A549 (cell line): Measurements from ENCODE around the gene REEP5. TPM values are rescaled to one million over a fixed set of nuclear protein-coding genes. Genes with fewer than 3 reads are reported as not detected.
A peak's percentile ranks its signal among the peaks of the same experiment; 100 is the strongest.

Experiments used
- ATAC-seq, 2 experiments: fragments of 200-7000 bp in 1 of 2; fragments of >200 bp in 1 of 2; cut with Nextera tagmentation in 1 of 2; cut with Tn5 transposase in 1 of 2; 3 replicates each; pipeline versions ENCODE4 v1.8.0 to v1.9.1; 2018 to 2020; ENCODE audit warnings: mild to moderate bottlenecking in 1 of 2, moderate library complexity in 1 of 2
- CTCF ChIA-PET: fragments of 300-600 bp; sonication (Branson Sonifier 250); formaldehyde crosslinking; extraction: SDS; loops from one replicate; lab custom pipeline; 2021; ENCODE audit warnings: antibody characterized with exemption, inconsistent platforms; lab: Yijun Ruan, JAX
- POLR2A ChIA-PET: fragments of 350-600 bp; formaldehyde crosslinking; extraction: SDS; loops from one replicate; lab custom pipeline; 2021; ENCODE audit warnings: antibody characterized with exemption, inconsistent platforms; lab: Yijun Ruan, JAX
- DNase-seq, 2 experiments: peaks; one replicate each; pipeline versions ENCODE4 v3.0.0 to v3.0.0-alpha.2; 2011 to 2016; ENCODE audit warnings: low read depth in 1 of 2, low spot score in 1 of 2
- FAIRE-seq: peaks from 2 replicates; lab custom pipeline; 2011; peaks lifted over from hg19 to GRCh38; lab: Jason Lieb, UNC
- H3K27ac ChIP-seq, 2 experiments: fragments of >200 bp; sonication (Bioruptor Twin); formaldehyde crosslinking; 3 replicates each; pipeline ENCODE4 v1.5.1; 2016 to 2017
- H3K4me1 ChIP-seq: fragments of >200 bp; sonication (Bioruptor Twin); formaldehyde crosslinking; 3 replicates; pipeline ENCODE4 v1.6.1; 2016
- H3K4me2 ChIP-seq: fragments of >200 bp; sonication (Bioruptor Twin); formaldehyde crosslinking; 3 replicates; pipeline ENCODE4 v1.6.1; 2016
- H3K4me3 ChIP-seq: fragments of >200 bp; sonication (Bioruptor Twin); formaldehyde crosslinking; 3 replicates; pipeline ENCODE4 v1.5.1; 2016
- H3K9me3 ChIP-seq: fragments of >200 bp; sonication (Bioruptor Twin); formaldehyde crosslinking; 3 replicates; pipeline ENCODE4 v1.6.1; 2016
- ATOH8 ChIP-seq: fragments of 250-450 bp; sonication (Bioruptor Pico); IDR thresholded peaks from 2 replicates; pipeline ENCODE4 v1.5.0; 2020; ENCODE audit warnings: low read depth, mild to moderate bottlenecking, moderate library complexity
- BCL3 ChIP-seq: fragments of >200 bp; sonication (Bioruptor Twin); formaldehyde crosslinking; IDR thresholded peaks from 3 replicates; pipeline ENCODE4 v1.6.1; 2016
- CBX8 ChIP-seq: fragments of 200-600 bp; sonication (generic); IDR thresholded peaks from 2 replicates; pipeline ENCODE4 v1.6.1; 2016
- CHD2 ChIP-seq: fragments of 150-350 bp; IDR thresholded peaks from 2 replicates; pipeline ENCODE4 v1.6.1; 2014; ENCODE audit warnings: low read length; ENCODE audit not compliant: partially characterized antibody
- CHD4 ChIP-seq: fragments of 200-600 bp; sonication (generic); IDR thresholded peaks from 2 replicates; pipeline ENCODE4 v1.6.1; 2016; ENCODE audit warnings: antibody characterized with exemption, mild to moderate bottlenecking, borderline replicate concordance
- CTCF ChIP-seq: fragments of >200 bp; sonication (Bioruptor Twin); formaldehyde crosslinking; IDR thresholded peaks from 3 replicates; pipeline ENCODE4 v1.5.1; 2016
- EHF ChIP-seq: fragments of 250-450 bp; sonication (Bioruptor Pico); IDR thresholded peaks from 2 replicates; pipeline ENCODE4 v1.5.0; 2020; ENCODE audit warnings: mild to moderate bottlenecking
- EHMT2 ChIP-seq: fragments of 200-600 bp; sonication (generic); IDR thresholded peaks from 2 replicates; pipeline ENCODE4 v1.6.1; 2016; ENCODE audit warnings: antibody characterized with exemption, low read depth, mild to moderate bottlenecking, moderate library complexity
- FOSB ChIP-seq: fragments of 250-450 bp; sonication (Bioruptor Pico); IDR thresholded peaks from 2 replicates; pipeline ENCODE4 v1.5.0; 2020; ENCODE audit warnings: mild to moderate bottlenecking, moderate library complexity
- FOXS1 ChIP-seq: fragments of 250-450 bp; sonication (Bioruptor Pico); IDR thresholded peaks from 2 replicates; pipeline ENCODE4 v1.5.0; 2020; ENCODE audit warnings: mild to moderate bottlenecking, moderate library complexity
- GATA3 ChIP-seq: IDR thresholded peaks from 2 replicates; pipeline ENCODE4 v1.6.1; 2012; ENCODE audit warnings: borderline replicate concordance
- HDAC2 ChIP-seq: fragments of 200-600 bp; sonication (generic); IDR thresholded peaks from 2 replicates; pipeline ENCODE4 v1.6.1; 2016
- HEYL ChIP-seq: fragments of 250-450 bp; sonication (Bioruptor Pico); IDR thresholded peaks from 2 replicates; pipeline ENCODE4 v1.8.0; 2021; ENCODE audit warnings: mild to moderate bottlenecking, moderate library complexity
- HOXA7 ChIP-seq: fragments of 250-450 bp; sonication (Bioruptor Pico); IDR thresholded peaks from 2 replicates; pipeline ENCODE4 v1.5.0; 2020; ENCODE audit warnings: mild to moderate bottlenecking, moderate library complexity
- HOXB5 ChIP-seq: fragments of 250-450 bp; sonication (Bioruptor Pico); IDR thresholded peaks from 2 replicates; pipeline ENCODE4 v1.5.0; 2020; ENCODE audit warnings: mild to moderate bottlenecking, moderate library complexity
- KDM1A ChIP-seq: fragments of 200-600 bp; sonication (generic); IDR thresholded peaks from 2 replicates; pipeline ENCODE4 v1.6.1; 2016; ENCODE audit warnings: low read depth, mild to moderate bottlenecking
- MAZ ChIP-seq: fragments of 150-350 bp; IDR thresholded peaks from 2 replicates; pipeline ENCODE4 v1.6.1; 2014; ENCODE audit warnings: antibody characterized with exemption, low read depth, low read length, borderline replicate concordance
- POLR2AphosphoS2 ChIP-seq: conservative IDR thresholded peaks from 2 replicates; pipeline ENCODE4 v1.6.1; 2012; ENCODE audit warnings: low read length, improper control_type of control experiment, inconsistent platforms
- RCOR1 ChIP-seq: fragments of 150-350 bp; IDR thresholded peaks from 2 replicates; pipeline ENCODE4 v1.6.1; 2014; ENCODE audit warnings: antibody characterized with exemption, low read length, low read depth
- RFX5 ChIP-seq: fragments of 450-650 bp; IDR thresholded peaks from 2 replicates; pipeline ENCODE4 v1.7.1; 2014; ENCODE audit warnings: antibody characterized with exemption, mild to moderate bottlenecking, moderate library complexity
- TP53 ChIP-seq: fragments of 250-450 bp; sonication (Bioruptor Pico); IDR thresholded peaks from 2 replicates; pipeline ENCODE4 v1.5.0; 2021; ENCODE audit warnings: mild to moderate bottlenecking, moderate library complexity
- USF2 ChIP-seq: fragments of 450-650 bp; IDR thresholded peaks from 2 replicates; pipeline ENCODE4 v1.6.1; 2014; ENCODE audit warnings: antibody characterized with exemption
- ZC3H11A ChIP-seq: fragments of 450-650 bp; IDR thresholded peaks from 2 replicates; pipeline ENCODE4 v1.6.1; 2014; ENCODE audit warnings: antibody characterized with exemption, mild to moderate bottlenecking
- ZNF302 ChIP-seq: fragments of 250-450 bp; sonication (Bioruptor Pico); IDR thresholded peaks from 2 replicates; pipeline ENCODE4 v1.9.0; 2021; ENCODE audit warnings: inconsistent platforms, mild to moderate bottlenecking, moderate library complexity
- WGBS: methylation state at CpG from one replicate; pipeline ENCODE4 v1.1.6; 2017; ENCODE audit errors: missing lambda C conversion rate; 5-methylcytosine and 5-hydroxymethylcytosine counted together
- polyA plus RNA-seq, 4 experiments: library from polyadenylated mRNA; depleted of rRNA in 3 of 4; stranded (reverse); fragments of >200 nt; fragmentation: RNase III in 1 of 4; extraction: RNeasy Plus Mini Kit Qiagen cat#74134 plus additional on column Dnase treatment in 1 of 4; gene quantifications; 2 replicates in 3 of 4; 3 replicates in 1 of 4; pipeline ENCODE4 v1.2.3, GENCODE V29; 2011 to 2017

Gene REEP5
- polyA plus RNA-seq, 2 of the 4 experiments (the other 2 are of a cell fraction), result 134 to 164 TPM

- CTCF ChIA-PET, result no interaction called here
- H3K4me1 ChIP-seq, result no peaks in the 10 kb centered on the region
- no peak for DNase-seq
- no peaks in the 10 kb centered on the region for H3K9me3 ChIP-seq
- no peak overlapping the region for H3K4me3 ChIP-seq
- H3K27ac ChIP-seq, result no peak overlapping the region
- TF ChIP-seq CBX8, result no peak
- no peak for TF ChIP-seq FOSB (CRISPR knock-in tag)
- no peak for TF ChIP-seq ZNF302 (CRISPR knock-in tag)
- no peak for TF ChIP-seq EHF (CRISPR knock-in tag)
- TF ChIP-seq GATA3, result no peak
- TF ChIP-seq RFX5, result no peak
- no peak for TF ChIP-seq HOXB5
- TF ChIP-seq CTCF, result no peak
- no peak for TF ChIP-seq FOXS1 (CRISPR knock-in tag)
- TF ChIP-seq CHD2, result no peak
- TF ChIP-seq ZC3H11A, result no peak
- no peak for TF ChIP-seq POLR2AphosphoS2
- no peak overlapping the region for H3K4me2 ChIP-seq
- FAIRE-seq, result peak; percentile 18
- no peak for ATAC-seq
- POLR2A ChIA-PET, result no interaction called here
Measured at GRCh38 chr5:112847306-112847705, 74.7 kb downstream of the REEP5 start.

- POLR2A ChIA-PET, result no interaction called here
- FAIRE-seq (no peak), DNase-seq (no peak), ATAC-seq (no peak)
- no peak overlapping the region for H3K4me2 ChIP-seq
- H3K27ac ChIP-seq, result no peak overlapping the region
- CTCF ChIA-PET, result interaction anchor here (1.4 kb wide), 1 partner anchor 295 kb away, joined by 3 read pairs; no protein-coding TSS in a partner anchor
- H3K9me3 ChIP-seq, result no peaks in the 10 kb centered on the region
- H3K4me1 ChIP-seq, result no peaks in the 10 kb centered on the region
- TF ChIP-seq FOSB (CRISPR knock-in tag) (no peak), CTCF (no peak), KDM1A (no peak), EHMT2 (no peak), USF2 (no peak), HDAC2 (no peak), HEYL (CRISPR knock-in tag) (no peak), HOXA7 (CRISPR knock-in tag) (no peak), CHD4 (no peak), RCOR1 (no peak), EHF (CRISPR knock-in tag) (no peak)
- no peak overlapping the region for H3K4me3 ChIP-seq
- WGBS, result 77% methylated on average over 5 of the region's 5 CpGs
Measured at GRCh38 chr5:112846556-112846955, 75.5 kb downstream of the REEP5 start.

- H3K4me2 ChIP-seq, result no peak overlapping the region
- POLR2A ChIA-PET, result no interaction called here
- no peak for TF ChIP-seq BCL3
- no peak for TF ChIP-seq EHMT2
- no peak for TF ChIP-seq TP53 (CRISPR knock-in tag)
- TF ChIP-seq ATOH8, result no peak
- TF ChIP-seq MAZ, result no peak
- no peak overlapping the region for H3K27ac ChIP-seq
- H3K4me3 ChIP-seq, result no peak overlapping the region
- CTCF ChIA-PET, result no interaction called here
- FAIRE-seq (no peak), DNase-seq (no peak), ATAC-seq (no peak)
- H3K9me3 ChIP-seq, result no peaks in the 10 kb centered on the region
- 98% methylated on average over 1 of the region's 1 CpG for WGBS
- H3K4me1 ChIP-seq, result no peaks in the 10 kb centered on the region
Measured at GRCh38 chr5:112844489-112844888, 77.5 kb downstream of the REEP5 start.
